RPMI7951 (cell line): ENCODE data around the gene STYXL1. TPM values are rescaled to one million over a fixed set of nuclear protein-coding genes. Genes with fewer than 3 reads are reported as not detected.
"Not testable (repeated sequence)": the region's sequence is repeated elsewhere in the genome, so short reads cannot be mapped to it uniquely, and the experiment has no call there.

Experiments
- DNase-seq: peaks from one replicate; pipeline ENCODE4 v3.0.0-alpha.2; 2012; ENCODE audit warnings: low read depth
- total RNA-seq: library from RNA; depleted of rRNA; stranded (reverse); fragments of >200 nt; shearing (Covaris generic); gene quantifications from 2 replicates; pipeline ENCODE4 v1.2.3, GENCODE V29; 2014; rRNA removed

The STYXL1 gene, protein sequence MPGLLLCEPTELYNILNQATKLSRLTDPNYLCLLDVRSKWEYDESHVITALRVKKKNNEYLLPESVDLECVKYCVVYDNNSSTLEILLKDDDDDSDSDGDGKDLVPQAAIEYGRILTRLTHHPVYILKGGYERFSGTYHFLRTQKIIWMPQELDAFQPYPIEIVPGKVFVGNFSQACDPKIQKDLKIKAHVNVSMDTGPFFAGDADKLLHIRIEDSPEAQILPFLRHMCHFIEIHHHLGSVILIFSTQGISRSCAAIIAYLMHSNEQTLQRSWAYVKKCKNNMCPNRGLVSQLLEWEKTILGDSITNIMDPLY
- total RNA-seq: 59.4 and 81.9 TPM in 2 replicates

DNA sequence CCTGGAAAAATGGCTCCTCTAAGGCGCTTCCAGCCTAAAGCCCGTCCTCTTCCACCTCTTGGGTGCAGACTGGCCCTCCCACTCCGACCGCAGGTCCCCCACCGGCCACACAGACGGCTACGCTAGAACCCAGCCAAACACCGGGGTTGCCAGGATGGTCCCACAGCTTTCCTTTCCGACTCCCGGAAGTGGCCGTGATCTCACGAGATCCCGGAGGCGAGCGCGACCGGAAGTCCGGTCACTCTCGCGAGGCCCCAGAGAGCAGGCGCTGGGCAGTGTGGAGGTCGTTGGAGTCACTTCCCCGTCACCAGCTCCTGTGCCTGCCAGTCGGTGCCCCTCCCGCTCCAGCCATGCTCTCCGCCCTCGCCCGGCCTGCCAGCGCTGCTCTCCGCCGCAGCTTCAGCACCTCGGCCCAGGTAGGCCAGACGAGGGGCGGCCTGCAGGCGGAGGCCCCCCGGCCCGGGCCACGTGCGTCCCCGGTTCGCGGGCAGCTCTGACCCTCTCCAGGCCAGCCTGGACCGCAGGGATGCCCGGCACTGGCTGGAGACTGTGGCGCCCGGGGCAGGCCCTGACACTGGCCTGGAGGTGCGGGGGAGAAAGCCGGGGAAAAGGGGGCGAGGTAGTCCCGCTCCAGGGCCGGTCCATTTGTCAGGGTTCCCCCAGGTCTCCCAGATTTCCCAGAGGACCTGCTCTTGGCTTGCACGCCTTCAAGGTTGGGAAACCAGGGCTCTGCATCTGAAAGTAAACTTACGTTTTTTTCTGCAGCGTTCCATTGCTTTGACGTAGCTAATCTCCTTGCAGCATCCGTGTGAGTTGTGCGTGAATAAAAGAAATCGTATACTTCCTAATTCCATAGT, at the start of gene STYXL1, which contains the start of gene MDH2:
Gene STYXL1 (minus strand): TSS at position 190 of the 857 bp plus-strand sequence. CDS start 17,477 bp downstream, outside the sequence.
Gene MDH2 (plus strand): TSS at position 296 of the 857 bp plus-strand sequence. CDS start 55 bp downstream, at position 351.
- peak; percentile 96 for DNase-seq

DNA sequence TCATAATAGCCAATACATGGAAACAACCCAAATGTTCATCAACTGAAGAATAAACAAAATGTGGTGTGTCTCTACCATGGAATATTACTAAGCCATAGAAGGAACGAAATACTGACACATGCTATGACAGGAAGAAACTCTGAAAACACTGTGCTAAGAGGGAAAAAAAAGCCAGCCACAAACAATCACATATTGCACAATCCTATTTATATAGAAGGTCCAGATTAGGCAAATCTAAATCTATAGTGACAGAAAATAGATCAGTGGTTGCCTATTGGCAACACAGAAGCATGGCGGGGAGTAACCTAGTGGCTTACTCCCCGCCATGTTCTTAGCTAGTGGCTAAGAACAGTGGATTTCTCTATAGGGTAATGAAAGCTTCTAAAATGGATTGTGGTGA, 48.1 kb upstream of the STYXL1 start:
- DNase-seq: no peak

DNA sequence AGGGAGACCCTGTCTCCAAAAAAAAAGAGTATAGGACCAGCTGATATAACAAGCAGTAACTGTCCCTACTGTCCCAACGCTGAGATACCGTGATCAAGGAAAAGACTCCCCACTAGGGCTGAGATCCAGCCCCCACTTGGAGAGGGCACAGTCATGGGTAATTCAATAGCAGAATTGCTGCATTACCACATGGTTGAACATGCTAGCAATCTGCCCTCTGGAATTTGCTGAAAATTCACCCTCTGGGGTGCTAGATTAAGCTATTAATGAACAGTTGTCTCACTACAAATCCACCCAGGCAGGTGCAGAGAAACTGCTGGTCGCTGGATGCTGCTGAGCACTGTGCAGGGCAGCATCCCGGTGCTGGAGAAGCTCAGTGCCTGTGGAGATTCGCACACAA, 46.5 kb upstream of the STYXL1 start:
- not testable (repeated sequence) for DNase-seq

DNA sequence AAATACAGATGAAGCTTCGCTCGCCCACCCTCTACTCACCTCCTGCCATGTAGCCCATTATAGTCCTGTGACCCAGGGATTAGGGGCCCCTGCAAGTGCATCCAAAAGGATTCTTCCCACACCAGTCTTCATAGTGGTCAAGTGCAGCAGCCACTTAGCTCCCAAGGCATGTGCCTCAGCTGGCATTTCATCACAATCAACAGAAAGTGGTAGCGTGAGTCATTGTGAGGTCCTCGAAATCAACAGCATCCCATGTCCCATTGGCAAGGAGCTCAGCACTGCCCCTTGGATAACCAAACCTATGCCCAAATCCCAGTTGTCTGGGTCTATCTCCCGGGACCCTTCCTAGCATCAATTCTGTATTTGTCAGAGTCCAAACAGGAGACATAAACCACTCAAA, 45.7 kb upstream of the STYXL1 start:
- DNase-seq: peak; percentile 55

DNA sequence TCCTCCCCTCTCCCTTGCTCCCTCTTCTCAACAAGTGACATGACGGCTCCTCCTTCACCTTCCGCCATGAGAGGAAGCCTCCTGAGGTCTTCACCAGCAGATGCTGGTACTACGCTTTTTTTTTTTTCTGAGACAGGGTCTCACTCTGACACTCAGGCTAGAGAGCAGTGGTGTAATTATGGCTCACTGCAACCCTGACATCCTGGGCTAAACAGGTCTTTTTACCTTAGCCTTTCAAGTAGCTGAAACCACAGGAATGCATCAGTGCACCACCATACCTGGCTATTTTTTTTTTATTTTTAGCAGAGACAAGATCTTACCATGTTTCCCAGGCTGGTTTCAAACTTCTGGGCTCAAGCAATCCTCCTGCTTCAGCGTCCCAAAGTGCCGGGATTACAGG, 43.7 kb upstream of the STYXL1 start:
- no peak for DNase-seq

DNA sequence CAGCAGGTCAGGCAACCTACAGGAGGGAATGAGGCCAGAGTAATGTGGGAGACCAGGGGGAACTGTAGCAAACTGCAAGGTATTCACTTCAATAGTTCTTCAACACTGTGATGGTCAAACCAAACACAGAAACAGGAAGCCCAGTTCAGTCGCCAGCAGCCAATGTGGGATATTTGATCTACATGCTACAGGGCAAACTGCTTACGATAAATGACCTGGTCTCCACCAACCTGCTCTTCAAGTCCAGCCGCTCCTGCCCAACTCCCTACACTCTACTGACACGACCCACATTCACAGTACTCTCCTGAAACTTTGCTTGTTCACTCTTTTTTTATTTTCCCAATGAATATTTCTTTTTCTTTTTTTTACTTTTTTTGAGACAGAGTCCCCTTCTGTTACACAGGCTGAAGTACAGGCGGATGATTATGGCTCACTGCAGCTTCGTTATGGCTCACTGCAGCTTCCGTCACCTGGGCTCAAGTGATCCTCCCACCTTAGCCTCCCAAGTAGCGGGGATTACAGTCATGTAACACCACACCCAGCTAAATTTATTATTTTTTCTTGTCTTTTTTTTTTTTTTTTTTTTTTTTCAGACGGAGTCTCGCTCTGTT, 42.2 kb upstream of the STYXL1 start:
- no peak for DNase-seq

DNA sequence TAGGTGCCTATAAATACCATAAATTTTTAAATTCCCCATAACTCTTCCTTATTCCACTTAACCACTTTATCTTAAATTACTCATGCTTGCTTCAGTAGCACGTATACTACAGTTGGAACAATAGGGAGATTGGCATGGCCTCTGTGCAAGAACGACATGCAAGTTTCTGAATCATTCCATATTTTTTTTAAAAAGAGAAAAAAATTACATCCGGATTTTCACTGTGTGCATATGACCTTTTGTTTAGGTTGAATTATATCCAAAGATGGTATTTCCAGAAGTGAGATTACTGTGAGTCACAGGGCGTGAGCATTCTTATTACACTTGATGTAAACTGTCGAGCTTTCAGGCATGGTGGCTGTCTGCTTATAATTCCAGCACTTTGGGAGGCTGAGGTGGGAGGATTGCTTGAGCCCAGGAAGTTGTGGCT, 39.6 kb upstream of the STYXL1 start:
- DNase-seq: peak; percentile 85

DNA sequence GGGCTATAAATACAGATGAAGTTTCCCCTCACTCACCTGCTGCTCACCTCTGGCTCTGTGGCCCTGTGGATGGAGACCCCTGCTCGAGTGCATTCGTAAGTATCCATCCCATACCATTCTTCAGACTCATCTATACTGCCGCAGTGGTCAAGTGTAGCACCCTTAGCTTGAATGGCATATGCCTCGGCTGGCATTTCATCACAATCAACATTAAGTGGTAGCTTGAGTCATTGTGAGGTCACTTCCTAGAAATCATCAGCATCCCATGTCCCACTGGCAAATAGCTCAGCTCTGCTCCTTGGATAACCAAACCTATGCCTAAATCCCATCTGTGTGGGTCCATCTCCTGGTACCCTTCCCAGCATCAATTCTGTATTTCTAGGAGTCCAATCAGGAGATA, 38.3 kb upstream of the STYXL1 start:
- DNase-seq: peak; percentile 54

DNA sequence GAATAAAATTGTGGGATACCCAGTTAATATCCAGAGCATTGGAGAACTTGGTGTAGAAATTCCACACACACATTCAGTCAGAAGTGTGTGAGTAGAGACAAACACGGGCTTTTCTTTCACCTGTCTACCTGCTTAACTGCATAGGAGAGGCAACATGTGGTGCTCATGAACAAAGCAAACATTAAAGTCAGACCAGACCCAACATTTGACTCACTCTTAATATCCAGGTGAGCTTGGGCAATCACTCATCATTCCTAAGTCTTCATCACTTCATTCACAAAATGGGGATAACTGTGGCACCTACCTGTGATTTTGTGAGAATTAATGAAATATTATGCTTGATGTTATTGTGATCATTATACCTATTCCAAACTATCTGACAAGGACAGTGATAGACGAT, 36.3 kb upstream of the STYXL1 start:
- not testable (repeated sequence) for DNase-seq

DNA sequence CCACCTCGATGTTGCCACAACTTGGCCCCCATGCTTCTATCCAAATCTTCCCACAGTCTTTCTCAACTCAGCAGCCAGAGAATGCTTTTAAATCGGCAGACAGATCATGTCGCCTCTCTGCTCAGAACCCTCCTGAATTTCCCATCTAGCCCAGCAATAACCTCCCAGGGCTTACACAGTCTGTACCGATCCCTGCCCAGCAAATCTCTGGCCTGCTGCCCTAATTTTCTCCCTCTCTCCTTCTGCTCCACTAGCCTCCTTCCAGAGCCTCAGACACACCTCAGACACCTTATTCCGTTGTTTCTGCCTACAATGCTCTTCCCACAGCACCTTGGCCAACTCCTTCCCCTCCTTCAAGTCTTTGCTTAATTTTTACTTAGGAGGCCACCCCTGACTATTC, 32.4 kb upstream of the STYXL1 start:
- no peak for DNase-seq

DNA sequence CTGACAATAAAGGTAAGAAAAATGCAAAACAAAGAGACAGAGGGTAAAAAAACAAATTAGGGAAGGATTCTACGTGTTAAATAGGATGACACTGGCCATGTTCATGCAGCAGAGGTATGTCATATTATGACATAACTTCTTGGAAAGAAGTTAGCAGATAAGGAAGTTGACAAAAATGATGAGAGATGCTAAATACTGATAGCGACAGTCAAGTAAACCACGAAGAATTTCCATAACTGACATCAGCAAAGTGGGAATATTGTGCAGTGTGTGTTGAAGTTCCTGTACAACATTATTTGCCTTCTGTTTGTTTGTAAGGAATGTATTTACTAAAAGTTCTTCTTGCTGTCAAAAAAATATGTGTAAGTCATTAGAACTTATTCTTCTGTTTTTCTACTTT, 29.6 kb upstream of the STYXL1 start:
- DNase-seq: peak; percentile 16

DNA sequence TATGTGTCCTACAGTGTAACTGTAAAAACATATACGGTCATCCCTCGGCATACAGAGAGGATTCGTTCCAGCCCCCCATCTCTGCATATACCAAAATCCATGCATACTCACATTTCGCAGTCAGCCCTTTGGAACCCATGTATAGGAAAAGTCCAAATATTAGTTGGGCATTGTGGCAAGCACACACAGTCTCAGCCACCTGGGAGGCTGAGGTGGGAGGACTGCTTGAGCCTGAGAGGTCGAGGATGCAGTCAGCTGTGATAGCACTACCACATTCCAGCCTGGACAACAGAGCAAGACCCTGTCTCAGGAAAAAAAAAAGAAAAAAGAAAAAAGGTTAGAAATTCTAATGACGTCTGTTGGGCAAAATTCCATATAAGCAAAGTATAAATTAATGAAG, 29.2 kb upstream of the STYXL1 start:
- no peak for DNase-seq

DNA sequence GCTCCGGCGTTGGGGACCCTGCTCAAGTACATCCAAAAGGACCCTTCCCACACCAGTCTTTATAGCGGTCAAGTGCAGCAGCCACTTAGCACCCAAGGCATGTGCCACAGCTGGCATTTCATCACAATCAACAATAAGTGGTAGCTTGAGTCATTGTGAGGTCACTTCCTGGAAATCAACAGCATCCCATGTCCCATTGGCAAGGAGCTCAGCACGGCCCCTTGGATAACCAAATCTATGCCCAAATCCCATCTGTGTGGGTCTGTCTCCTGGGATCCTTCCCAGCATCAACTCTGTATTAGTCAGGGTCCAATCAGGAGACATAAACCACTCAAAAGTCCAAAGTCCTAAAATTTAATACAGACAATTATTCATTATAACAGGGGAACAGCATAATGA, 27.2 kb upstream of the STYXL1 start:
- DNase-seq: peak; percentile 50

DNA sequence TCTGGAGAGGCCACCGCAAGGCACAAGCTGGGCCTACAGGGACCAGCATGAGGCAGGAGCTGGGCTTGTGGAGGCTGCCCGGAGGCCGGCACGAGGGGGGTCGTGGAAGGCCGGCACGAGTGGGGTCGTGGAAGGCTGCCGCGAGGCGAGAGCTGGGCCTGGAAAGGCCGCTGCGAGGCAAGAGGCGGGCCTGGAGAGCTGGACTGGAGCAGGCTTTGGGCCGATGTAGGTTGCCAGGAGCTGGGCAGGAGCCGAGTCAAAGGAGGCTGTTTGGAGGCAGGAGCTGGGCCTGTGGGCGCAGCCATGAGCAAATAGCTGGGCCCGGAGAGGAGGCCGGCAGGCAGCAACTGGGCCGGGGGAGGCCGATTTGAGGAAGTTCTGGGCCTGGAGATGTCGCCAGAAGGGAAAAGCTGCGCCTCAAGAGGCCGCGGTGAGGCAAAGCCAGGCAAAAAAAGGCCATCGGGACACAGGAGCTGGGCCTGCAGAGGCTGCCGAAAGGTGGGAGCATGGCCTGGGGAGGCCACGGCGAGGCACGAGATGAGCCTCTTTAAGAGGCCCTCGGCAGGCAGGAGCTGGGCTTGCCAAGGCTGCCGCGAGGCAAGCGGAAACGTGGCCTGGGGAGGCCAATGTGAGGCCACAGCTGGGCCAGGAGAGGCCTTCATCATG, 26.6 kb upstream of the STYXL1 start:
- no peak for DNase-seq

DNA sequence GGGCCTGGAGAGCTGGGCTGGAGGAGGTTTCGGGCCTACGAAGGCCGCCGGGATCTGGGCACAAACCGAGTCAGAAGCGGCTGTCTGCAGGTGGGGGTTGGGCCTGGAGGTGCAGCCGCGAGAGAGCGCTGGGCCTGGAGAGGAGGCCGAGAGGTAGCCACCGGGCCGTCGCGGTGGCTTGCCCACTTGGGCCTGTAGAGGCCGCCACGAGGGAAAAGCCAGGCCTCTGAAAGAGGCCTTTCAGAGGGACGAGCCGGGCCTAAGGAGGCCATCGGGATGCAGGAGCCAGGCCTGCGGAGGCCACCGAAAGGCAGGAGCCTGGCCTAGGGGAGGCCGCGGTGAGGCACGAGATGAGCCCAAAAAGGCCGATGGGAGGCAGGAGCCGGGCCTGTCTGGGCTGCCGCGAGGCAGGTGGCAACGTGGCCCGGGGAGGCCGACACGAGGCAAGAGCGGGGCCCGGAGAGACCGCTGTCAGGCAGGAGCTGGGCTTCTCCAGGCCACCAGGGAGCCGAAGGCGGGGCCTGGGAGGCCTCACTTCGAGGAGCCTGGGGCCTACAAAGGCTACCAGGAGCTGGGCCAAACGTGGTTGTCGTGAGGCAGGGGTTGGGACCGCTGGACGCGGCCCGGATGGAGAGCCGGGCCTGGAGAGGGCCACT, 25.7 kb upstream of the STYXL1 start:
- DNase-seq: no peak

DNA sequence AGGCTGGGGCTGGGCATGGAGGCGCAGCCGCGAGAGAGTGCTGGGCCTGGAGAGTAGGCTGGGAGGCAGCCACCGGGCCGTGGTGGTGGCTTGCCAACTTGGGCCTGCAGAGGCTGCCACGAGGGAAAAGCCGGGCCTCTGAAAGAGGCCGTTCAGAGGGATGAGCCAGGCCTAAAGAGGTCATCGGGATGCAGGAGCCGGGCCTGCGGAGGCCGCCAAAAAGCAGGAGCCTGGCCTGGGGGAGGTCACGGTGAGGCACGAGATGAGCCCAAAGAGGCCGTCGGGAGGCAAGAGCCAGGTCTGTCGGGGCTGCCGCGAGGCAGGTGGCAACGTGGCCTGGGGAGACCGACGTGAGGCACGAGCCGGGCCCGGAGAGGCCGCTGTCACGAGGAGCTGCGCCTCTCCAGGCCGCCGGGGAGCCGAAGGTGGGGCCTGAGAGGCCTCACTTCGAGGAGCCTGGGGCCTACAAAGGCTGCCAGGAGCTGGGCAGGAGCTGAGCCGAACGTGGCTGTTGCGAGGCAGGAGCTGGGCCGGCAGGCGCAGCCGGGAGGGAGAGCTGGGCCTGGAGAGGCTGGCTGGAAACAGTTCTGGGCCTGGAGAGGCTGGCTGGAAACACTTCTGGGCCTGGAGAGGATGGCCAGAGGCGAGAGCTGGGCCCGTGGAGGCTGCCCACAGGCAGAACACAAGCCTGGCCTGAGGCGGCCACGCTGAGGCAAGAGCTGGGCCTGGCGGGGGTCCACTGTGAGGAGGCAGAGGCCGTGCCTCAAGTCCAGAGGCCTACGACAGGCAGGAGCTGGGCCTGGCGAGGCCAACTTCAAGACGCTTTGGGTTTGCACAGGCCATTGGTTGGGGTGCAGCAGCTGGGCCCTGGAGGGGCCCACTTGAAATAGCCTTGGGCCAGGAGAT, 24.7 kb upstream of the STYXL1 start:
- no peak for DNase-seq

DNA sequence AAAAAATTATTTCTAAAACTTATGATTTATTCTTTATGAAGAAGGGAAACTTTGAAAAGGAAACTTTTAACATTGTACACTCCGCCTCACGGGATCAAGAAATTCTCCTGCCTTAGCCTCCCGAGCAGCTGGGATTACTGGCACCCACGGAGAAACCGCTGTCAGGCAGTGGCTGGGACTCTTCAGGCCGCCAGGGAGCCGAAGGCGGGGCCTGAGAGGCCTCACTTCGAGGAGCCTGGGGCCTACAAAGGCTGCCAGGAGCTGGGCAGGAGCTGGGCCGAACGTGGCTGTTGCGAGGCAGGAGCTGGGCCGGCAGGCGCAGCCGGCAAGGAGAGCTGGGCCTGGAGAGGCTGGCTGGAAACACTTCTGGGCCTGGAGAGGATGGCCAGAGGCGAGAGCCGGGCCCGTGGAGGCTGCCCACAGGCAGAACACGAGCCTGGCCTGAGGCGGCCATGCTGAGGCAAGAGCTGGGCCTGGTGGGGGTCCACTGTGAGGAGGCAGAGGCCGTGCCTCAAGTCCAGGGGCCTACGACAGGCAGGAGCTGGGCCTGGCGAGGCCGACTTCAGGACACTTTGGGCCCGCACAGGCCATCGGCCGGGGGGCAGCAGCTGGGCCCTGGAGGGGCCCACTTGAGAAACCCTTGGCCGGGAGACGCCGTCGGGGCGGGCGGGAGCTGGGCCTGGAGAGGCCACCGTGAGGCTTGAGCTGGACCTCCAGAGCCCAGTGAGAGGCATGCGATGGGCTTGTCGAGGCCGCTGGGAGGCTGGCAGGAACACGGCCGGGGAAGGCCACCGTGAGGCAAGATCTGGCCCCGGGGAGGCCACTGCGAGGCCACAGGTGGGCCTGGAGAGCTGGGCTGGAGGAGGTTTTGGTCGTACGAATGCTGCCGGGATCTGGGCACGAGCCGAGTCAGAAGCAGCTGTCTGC, 23.8 kb upstream of the STYXL1 start:
- DNase-seq: no peak

DNA sequence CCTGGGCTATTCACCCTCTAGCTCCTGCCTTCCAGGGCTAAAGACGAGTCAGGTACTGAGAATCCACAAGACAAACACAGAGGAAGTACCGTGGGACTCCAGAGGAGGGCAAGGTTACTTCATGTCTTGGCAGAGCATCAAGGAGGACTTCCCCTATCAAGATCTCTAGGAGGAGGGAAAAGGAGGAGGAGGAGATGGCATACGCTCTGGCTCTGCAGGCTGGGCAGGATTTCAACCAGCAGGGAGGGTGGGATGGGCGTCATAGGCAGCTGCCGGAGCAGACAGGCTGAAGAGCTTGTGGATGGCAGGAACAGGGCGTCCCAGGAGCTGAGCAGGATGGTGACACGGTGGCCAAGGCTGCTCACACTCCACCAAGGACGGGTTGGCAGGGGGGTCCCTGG, 21.4 kb upstream of the STYXL1 start:
- DNase-seq: peak; percentile 88
